ENCODE data around the gene STX1A.

GRCh38 chr7:73715648-73716317 lies 3.7 kb downstream of the STX1A start:
- no peak for TF ChIP-seq ZNF70 (CRISPR knock-in tag; IDR thresholded peaks at IDR 0.05)
- TF ChIP-seq CREB5 (CRISPR knock-in tag; IDR thresholded peaks at IDR 0.05; ENCODE audit: low read depth), result no peak
- no peak for TF ChIP-seq SNAI2 (CRISPR knock-in tag; IDR thresholded peaks at IDR 0.05)
- no peak for TF ChIP-seq TOX (CRISPR knock-in tag; IDR thresholded peaks at IDR 0.05; ENCODE audit: borderline replicate concordance)
- no peak for TF ChIP-seq ZFP3 (CRISPR knock-in tag; IDR thresholded peaks at IDR 0.05)
- TF ChIP-seq TCF4 (CRISPR knock-in tag; IDR thresholded peaks at IDR 0.05; ENCODE audit: borderline replicate concordance), result no peak
- TF ChIP-seq PATZ1 (CRISPR knock-in tag; IDR thresholded peaks at IDR 0.05; ENCODE audit: borderline replicate concordance), result no peak
- TF ChIP-seq RARB (CRISPR knock-in tag; IDR thresholded peaks at IDR 0.05), result no peak
- no peak for TF ChIP-seq PPARA (CRISPR knock-in tag; IDR thresholded peaks at IDR 0.05; ENCODE audit: borderline replicate concordance)
- no peak for TF ChIP-seq ARNTL (CRISPR knock-in tag; IDR thresholded peaks at IDR 0.05; ENCODE audit: borderline replicate concordance, low read depth)

All from SK-N-SH treated with all-trans-retinoic acid at 6 μM for 48 hours (cell line).